Panc1 (cell line): ENCODE measurements around the gene MYRIP. TPM values are rescaled to one million over a fixed set of nuclear protein-coding genes. Genes with fewer than 3 reads are reported as not detected.

Experiments used
- ATAC-seq: fragments of 200-7000 bp; cut with Tn5 transposase; 2 replicates; pipeline ENCODE4 v1.9.1; 2020; ENCODE audit warnings: mild to moderate bottlenecking, moderate library complexity
- BruUV-seq: library from RNA; stranded (reverse); fragments of 400-500 nt; replicated peaks from 2 replicates; lab custom pipeline; 2021; lab: Mats Ljungman, UMichigan
- CTCF ChIA-PET: fragments of 300-600 bp; sonication (Branson Sonifier 250); formaldehyde crosslinking; loops from one replicate; lab custom pipeline; 2022; ENCODE audit warnings: antibody characterized with exemption; lab: Charles Lee
- POLR2A ChIA-PET: fragments of 300-600 bp; sonication (Branson Sonifier 250); formaldehyde crosslinking; loops from one replicate; lab custom pipeline; 2022; ENCODE audit warnings: antibody characterized with exemption; lab: Charles Lee
- DNase-seq: peaks from one replicate; pipeline ENCODE4 v3.0.0-alpha.2; 2010; ENCODE audit warnings: low read depth, low spot score
- H3K27ac ChIP-seq: 2 replicates; pipeline ENCODE4 v1.5.1; 2011; ENCODE audit warnings: mild to moderate bottlenecking, low read length, inconsistent platforms
- H3K27me3 ChIP-seq: fragments of 200-500 bp; sonication (Bioruptor generic); 2 replicates; pipeline ENCODE4 v1.6.0; 2014; ENCODE audit warnings: low read length, inconsistent platforms; ENCODE audit not compliant: control insufficient read depth, insufficient read depth
- H3K36me3 ChIP-seq: fragments of 200-500 bp; sonication (Bioruptor generic); 2 replicates; pipeline ENCODE4 v1.5.1; 2014; ENCODE audit warnings: inconsistent platforms, mild to moderate bottlenecking, low read length, moderate library complexity; ENCODE audit not compliant: control insufficient read depth, insufficient read depth
- H3K4me1 ChIP-seq: 2 replicates; pipeline ENCODE4 v1.5.1; 2011; ENCODE audit warnings: inconsistent platforms, mild to moderate bottlenecking, low read length, moderate library complexity; ENCODE audit not compliant: control insufficient read depth, insufficient read depth
- H3K4me3 ChIP-seq, 2 experiments: 2 replicates each; pipeline ENCODE4 v1.5.1; 2011 to 2012; ENCODE audit warnings: low read depth in 2 of 2, low read length in 2 of 2, mild to moderate bottlenecking in 2 of 2, inconsistent platforms in 1 of 2, moderate library complexity in 1 of 2
- H3K9me3 ChIP-seq: fragments of 200-500 bp; sonication (Bioruptor generic); 2 replicates; pipeline ENCODE4 v1.5.1; 2014; ENCODE audit warnings: low read depth, mild to moderate bottlenecking, inconsistent platforms, low read length, moderate library complexity; ENCODE audit not compliant: control insufficient read depth, insufficient read depth
- POLR2AphosphoS5 ChIP-seq: IDR thresholded peaks from 2 replicates; pipeline ENCODE4 v1.6.1; 2012; ENCODE audit warnings: mild to moderate bottlenecking, low read depth, low read length, moderate library complexity
- REST ChIP-seq, 2 experiments: IDR thresholded peaks; 2 replicates each; pipeline ENCODE4 v1.6.1; 2011 to 2012; ENCODE audit warnings: low read depth in 2 of 2, control low read depth in 1 of 2, low read length in 1 of 2, mild to moderate bottlenecking in 1 of 2, moderate library complexity in 1 of 2; ENCODE audit not compliant: insufficient read depth in 1 of 2
- SIN3A ChIP-seq: IDR thresholded peaks from 2 replicates; pipeline ENCODE4 v1.6.1; 2012; ENCODE audit warnings: low read depth, mild to moderate bottlenecking, low read length, moderate library complexity, borderline replicate concordance; ENCODE audit not compliant: insufficient read depth
- TCF7L2 ChIP-seq: IDR thresholded peaks from 2 replicates; pipeline ENCODE4 v1.6.1; 2011; ENCODE audit warnings: mild to moderate bottlenecking, low read depth, low read length, inconsistent platforms
- in situ Hi-C: cut with HindIII; loops from 2 replicates; pipeline ENCODE4 v1.10.0; 2016; ENCODE audit warnings: low sequenced_read_pairs, low pct_unique_long_range_greater_than_20kb
- intact Hi-C: fragments of 100-400 bp; cut with micrococcal nuclease; formaldehyde crosslinking; loops from one replicate; pipeline ENCODE4 v1.10.0; 2022; ENCODE audit not compliant: unreplicated experiment
- total RNA-seq: library from RNA; stranded (reverse); gene quantifications from one replicate; pipeline ENCODE4 v1.2.1, GENCODE V29; 2021; ENCODE audit not compliant: unreplicated experiment
- TF ChIP-seq, protein P1 (sequence below): fragments of 450-650 bp; IDR thresholded peaks from 2 replicates; pipeline ENCODE4 v1.5.1; 2017; ENCODE audit warnings: mild to moderate bottlenecking

The MYRIP gene
- total RNA-seq, 1 experiment from 2014 or later = 0.59 TPM

GRCh38 chr3:39810647-39811161 is 1.3 kb downstream of the MYRIP start:
- BruUV-seq = no TSS peak
- TF ChIP-seq, protein P1, sequence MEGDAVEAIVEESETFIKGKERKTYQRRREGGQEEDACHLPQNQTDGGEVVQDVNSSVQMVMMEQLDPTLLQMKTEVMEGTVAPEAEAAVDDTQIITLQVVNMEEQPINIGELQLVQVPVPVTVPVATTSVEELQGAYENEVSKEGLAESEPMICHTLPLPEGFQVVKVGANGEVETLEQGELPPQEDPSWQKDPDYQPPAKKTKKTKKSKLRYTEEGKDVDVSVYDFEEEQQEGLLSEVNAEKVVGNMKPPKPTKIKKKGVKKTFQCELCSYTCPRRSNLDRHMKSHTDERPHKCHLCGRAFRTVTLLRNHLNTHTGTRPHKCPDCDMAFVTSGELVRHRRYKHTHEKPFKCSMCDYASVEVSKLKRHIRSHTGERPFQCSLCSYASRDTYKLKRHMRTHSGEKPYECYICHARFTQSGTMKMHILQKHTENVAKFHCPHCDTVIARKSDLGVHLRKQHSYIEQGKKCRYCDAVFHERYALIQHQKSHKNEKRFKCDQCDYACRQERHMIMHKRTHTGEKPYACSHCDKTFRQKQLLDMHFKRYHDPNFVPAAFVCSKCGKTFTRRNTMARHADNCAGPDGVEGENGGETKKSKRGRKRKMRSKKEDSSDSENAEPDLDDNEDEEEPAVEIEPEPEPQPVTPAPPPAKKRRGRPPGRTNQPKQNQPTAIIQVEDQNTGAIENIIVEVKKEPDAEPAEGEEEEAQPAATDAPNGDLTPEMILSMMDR = no peak
- TF ChIP-seq SIN3A (no peak), REST (IDR thresholded peaks at IDR 0.05; ENCODE audit: insufficient read depth in 1 of 2, low read depth in 2 of 2, low read length in 1 of 2) (no peak), POLR2AphosphoS5 (no peak), TCF7L2 (no peak)
- POLR2A ChIA-PET = no interaction called here

GRCh38 chr3:39811561-39811960 is 2.2 kb downstream of the MYRIP start:
- Histone ChIP-seq H3K36me3 (no peaks in the 10 kb centered on the region), H3K27ac (no peak overlapping the region), H3K27me3 (no peaks in the 10 kb centered on the region), H3K9me3 (no peaks in the 10 kb centered on the region), H3K4me3 (no peak overlapping the region), H3K4me1 (no peaks in the 10 kb centered on the region)
- DNase-seq = no peak
- ChIA-PET CTCF (no interaction called here), POLR2A (no interaction called here)
- in situ Hi-C loops = no loop called here
- intact Hi-C loops = loop anchor here (10.0 kb wide), 1 partner anchor 363 kb away; no protein-coding TSS in a partner anchor
- TF ChIP-seq, protein P1 = no peak
- no peak for TF ChIP-seq SIN3A
- no peak for TF ChIP-seq REST (IDR thresholded peaks at IDR 0.05; ENCODE audit: insufficient read depth in 1 of 2, low read depth in 2 of 2, low read length in 1 of 2)
- TF ChIP-seq TCF7L2 = no peak
- no peak for TF ChIP-seq POLR2AphosphoS5
- no TSS peak for BruUV-seq
- ATAC-seq = no peak

More at GRCh38 chr3:39810647-39811161, 1.3 kb downstream of the MYRIP start:
- CTCF ChIA-PET = no interaction called here
- intact Hi-C loops (loop anchor here (10.0 kb wide), 1 partner anchor 364 kb away; no protein-coding TSS in a partner anchor), in situ Hi-C loops (no loop called here)
- Histone ChIP-seq H3K36me3 (no peaks in the 10 kb centered on the region), H3K27me3 (no peaks in the 10 kb centered on the region; the same call in 1 of the 2 replicates), H3K27ac (no peak overlapping the region), H3K4me1 (no peaks in the 10 kb centered on the region), H3K9me3 (no peaks in the 10 kb centered on the region), H3K4me3 (peak overlapping the region in 1 of 2 experiments; percentile 47; a peak in 3 of 4 replicates)
- ATAC-seq (no peak), DNase-seq (no peak)
